Measurements from ENCODE around the gene VDR.

DNA sequence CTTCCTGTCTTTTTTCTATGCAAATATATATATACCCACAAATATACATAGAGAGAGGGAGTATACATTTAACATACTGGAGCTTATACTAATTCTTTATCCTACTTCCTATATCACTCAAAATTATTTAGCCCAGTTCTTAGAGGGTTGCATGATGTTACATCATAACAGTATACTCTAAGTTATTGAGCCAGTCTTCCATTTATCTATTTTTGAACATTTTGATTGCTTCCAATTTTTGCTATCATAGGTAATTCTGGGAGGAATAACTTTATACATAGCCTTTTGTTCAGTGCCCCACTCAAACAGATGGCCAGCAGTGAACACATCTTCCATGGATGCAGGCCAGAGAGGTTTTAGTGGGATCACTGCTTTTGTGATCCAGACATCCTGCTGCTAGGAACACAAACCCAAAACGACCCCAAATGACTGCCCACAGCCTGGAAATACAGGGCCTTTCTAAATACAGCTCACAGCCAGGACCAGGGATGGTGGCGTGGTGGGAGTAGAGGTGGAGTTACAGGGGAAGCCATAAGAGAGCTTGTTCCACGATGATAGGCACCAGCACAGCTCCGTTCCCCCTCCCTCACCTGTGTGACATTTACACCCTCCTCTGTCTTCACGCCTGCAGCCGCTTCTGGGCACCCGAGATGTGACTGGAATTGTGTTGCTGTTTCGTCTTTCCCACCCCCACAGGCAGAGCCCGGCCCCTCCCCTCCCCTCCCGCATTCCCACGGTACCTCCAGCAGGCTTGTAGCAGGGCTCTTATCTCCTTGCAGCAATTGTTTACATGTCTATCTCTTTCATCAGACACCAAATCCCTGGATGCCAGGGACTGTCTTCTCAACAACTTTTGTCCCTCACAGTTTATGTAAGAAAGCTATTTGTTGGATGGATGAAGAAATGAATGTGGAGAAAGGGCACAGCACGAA lies 54.4 kb downstream of the VDR start:
- TF ChIP-seq, protein P1, sequence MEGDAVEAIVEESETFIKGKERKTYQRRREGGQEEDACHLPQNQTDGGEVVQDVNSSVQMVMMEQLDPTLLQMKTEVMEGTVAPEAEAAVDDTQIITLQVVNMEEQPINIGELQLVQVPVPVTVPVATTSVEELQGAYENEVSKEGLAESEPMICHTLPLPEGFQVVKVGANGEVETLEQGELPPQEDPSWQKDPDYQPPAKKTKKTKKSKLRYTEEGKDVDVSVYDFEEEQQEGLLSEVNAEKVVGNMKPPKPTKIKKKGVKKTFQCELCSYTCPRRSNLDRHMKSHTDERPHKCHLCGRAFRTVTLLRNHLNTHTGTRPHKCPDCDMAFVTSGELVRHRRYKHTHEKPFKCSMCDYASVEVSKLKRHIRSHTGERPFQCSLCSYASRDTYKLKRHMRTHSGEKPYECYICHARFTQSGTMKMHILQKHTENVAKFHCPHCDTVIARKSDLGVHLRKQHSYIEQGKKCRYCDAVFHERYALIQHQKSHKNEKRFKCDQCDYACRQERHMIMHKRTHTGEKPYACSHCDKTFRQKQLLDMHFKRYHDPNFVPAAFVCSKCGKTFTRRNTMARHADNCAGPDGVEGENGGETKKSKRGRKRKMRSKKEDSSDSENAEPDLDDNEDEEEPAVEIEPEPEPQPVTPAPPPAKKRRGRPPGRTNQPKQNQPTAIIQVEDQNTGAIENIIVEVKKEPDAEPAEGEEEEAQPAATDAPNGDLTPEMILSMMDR (IDR thresholded peaks at IDR 0.05), result no peak
- TF ChIP-seq EZH2 (IDR thresholded peaks at IDR 0.05; ENCODE audit: borderline replicate concordance, insufficient read depth, low read depth, low read length, poor library complexity, severe bottlenecking), result no peak
